AG09309 (cell line): Measurements from ENCODE around the gene AQP6.

Source experiments
- DNase-seq: peaks from one replicate; pipeline ENCODE4 v3.0.0-alpha.2; 2010; ENCODE audit warnings: low read depth
- H3K4me3 ChIP-seq: 2 replicates; pipeline ENCODE4 v1.5.1; 2011; ENCODE audit warnings: mild to moderate bottlenecking, low read depth, low read length, moderate library complexity; ENCODE audit not compliant: control insufficient read depth
- CTCF ChIP-seq: IDR thresholded peaks from 2 replicates; pipeline ENCODE4 v1.5.1; 2011; ENCODE audit warnings: mild to moderate bottlenecking, low read depth, low read length, inconsistent platforms; ENCODE audit not compliant: insufficient read depth, control insufficient read depth; ENCODE audit errors: missing control alignments

Gene AQP6

GRCh38 chr12:50025187-50026059, 52.7 kb downstream of the AQP6 start, which contains the start of gene RACGAP1:
TSS of gene RACGAP1 (minus strand) at chr12:50025494. CDS start at chr12:50016715, 8,779 bp downstream.
- peak; percentile 89 for DNase-seq
- H3K4me3 ChIP-seq, result peak within 1 kb of the TSS; percentile 54
- no peak for TF ChIP-seq CTCF

DNA sequence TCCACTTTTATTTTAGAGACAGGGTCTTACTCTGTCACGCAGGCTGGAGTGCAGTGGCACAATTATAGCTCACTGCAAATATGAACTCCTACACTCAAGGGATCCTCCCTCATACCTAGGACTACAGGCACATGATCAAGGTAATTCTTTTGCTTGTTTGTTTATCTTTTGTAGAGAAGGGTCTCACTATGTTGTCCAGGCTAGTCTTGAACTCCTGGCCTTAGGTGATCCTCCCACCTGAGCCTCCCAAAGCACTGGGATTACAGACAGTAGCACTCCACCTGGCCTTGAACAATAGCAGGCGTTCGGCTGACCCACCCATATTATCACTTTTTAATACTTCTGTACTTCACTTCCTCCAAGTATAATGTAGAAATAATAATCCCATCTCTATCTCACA, 53.9 kb downstream of the AQP6 start:
- TF ChIP-seq CTCF, result no peak
- DNase-seq, result no peak
- no peak overlapping the region for H3K4me3 ChIP-seq
